T-helper 1 cell treated with Interleukin-12 subunit alpha and Interleukin-12 subunit beta and Interleukin-4 antibody, amounts not matched to agents 30 μg/mL and 1 μg/mL, for 36 hours (primary cell): ENCODE measurements around the gene WNT4.
A peak's percentile ranks its signal among the peaks of the same experiment; 100 is the strongest.

ENCODE experiments used
- H3K27ac Mint-ChIP-seq: one replicate; pipeline ENCODE4 v1.8.0; 2021; ENCODE audit warnings: mild to moderate bottlenecking, mixed read lengths
- H3K27me3 Mint-ChIP-seq: one replicate; pipeline ENCODE4 v1.8.0; 2021; ENCODE audit warnings: low read depth, mixed read lengths
- H3K36me3 Mint-ChIP-seq: one replicate; pipeline ENCODE4 v1.8.0; 2021; ENCODE audit warnings: low read depth, mixed read lengths
- H3K4me1 Mint-ChIP-seq: one replicate; pipeline ENCODE4 v1.8.0; 2021; ENCODE audit warnings: low read depth, mixed read lengths
- H3K4me3 Mint-ChIP-seq: one replicate; pipeline ENCODE4 v1.8.0; 2021; ENCODE audit warnings: mild to moderate bottlenecking, moderate library complexity, mixed read lengths
- H3K9me3 Mint-ChIP-seq: one replicate; pipeline ENCODE4 v1.8.0; 2021; ENCODE audit warnings: mixed read lengths

The WNT4 gene

GRCh38 chr1:22114083-22115012, 28.5 kb downstream of the WNT4 start:
- Mint-ChIP-seq H3K4me3 (no peak overlapping the region), H3K27me3 (no peaks in the 10 kb centered on the region), H3K27ac (no peak overlapping the region), H3K4me1 (peaks cover 18% of the 10 kb centered on the region), H3K9me3 (no peaks in the 10 kb centered on the region), H3K36me3 (peaks cover 17% of the 10 kb centered on the region)

DNA sequence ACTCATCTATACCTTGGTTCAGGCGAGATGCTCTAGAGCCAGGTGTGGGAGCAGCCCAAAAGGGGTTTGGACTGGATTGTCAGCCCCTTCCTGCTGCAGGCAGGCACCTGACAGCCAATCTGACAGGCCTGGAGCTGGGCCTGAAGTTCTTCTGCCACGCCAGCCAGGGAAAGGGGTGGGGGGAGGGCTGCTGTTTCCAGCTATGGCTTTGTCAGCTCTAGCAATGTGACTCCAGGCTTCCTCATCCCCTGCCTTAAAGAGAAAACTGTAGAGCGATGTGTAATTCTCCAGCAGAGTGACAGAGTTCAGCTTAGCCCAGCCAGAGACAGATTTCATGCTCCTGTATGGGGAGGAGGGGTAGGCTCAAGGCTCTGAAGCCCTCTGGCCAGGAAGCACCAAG, 30.3 kb downstream of the WNT4 start:
- H3K36me3 Mint-ChIP-seq: peaks cover 27% of the 10 kb centered on the region
- no peaks in the 10 kb centered on the region for H3K27me3 Mint-ChIP-seq
- no peak overlapping the region for H3K4me3 Mint-ChIP-seq
- H3K4me1 Mint-ChIP-seq: peaks cover 19% of the 10 kb centered on the region
- no peaks in the 10 kb centered on the region for H3K9me3 Mint-ChIP-seq
- no peak overlapping the region for H3K27ac Mint-ChIP-seq

GRCh38 chr1:22111620-22112019, 31.3 kb downstream of the WNT4 start:
- Mint-ChIP-seq H3K27me3 (no peaks in the 10 kb centered on the region), H3K36me3 (peaks cover 25% of the 10 kb centered on the region), H3K4me3 (no peak overlapping the region), H3K9me3 (no peaks in the 10 kb centered on the region), H3K4me1 (peaks cover 19% of the 10 kb centered on the region), H3K27ac (no peak overlapping the region)

- Mint-ChIP-seq H3K4me1 (peaks cover 19% of the 10 kb centered on the region), H3K36me3 (peaks cover 25% of the 10 kb centered on the region), H3K4me3 (no peak overlapping the region), H3K27me3 (no peaks in the 10 kb centered on the region), H3K27ac (no peak overlapping the region), H3K9me3 (no peaks in the 10 kb centered on the region)
Measured at GRCh38 chr1:22111115-22111514, 31.8 kb downstream of the WNT4 start.

DNA sequence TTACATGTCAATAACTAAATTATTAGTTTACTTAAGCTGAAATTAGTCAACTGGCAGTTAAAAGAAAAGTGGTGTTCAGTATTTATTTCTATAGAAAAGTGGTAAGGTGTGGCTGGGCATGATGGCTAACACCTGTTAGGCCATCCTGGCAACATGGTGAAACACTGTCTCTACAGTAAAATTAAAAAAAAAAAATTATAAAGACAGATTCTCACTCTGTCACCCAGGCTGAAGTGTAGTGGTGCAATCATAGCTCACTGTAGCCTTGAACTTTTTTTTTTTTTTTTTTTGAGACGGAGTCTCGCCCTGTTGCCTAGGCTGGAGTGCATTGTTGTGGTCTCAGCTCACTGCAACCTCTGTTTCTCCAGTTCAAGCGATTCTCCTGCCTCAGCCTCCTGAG, 32.9 kb downstream of the WNT4 start:
- Mint-ChIP-seq H3K4me3 (no peak overlapping the region), H3K36me3 (peaks cover 27% of the 10 kb centered on the region), H3K27ac (no peak overlapping the region), H3K9me3 (no peaks in the 10 kb centered on the region), H3K4me1 (peaks cover 23% of the 10 kb centered on the region), H3K27me3 (no peaks in the 10 kb centered on the region)

DNA sequence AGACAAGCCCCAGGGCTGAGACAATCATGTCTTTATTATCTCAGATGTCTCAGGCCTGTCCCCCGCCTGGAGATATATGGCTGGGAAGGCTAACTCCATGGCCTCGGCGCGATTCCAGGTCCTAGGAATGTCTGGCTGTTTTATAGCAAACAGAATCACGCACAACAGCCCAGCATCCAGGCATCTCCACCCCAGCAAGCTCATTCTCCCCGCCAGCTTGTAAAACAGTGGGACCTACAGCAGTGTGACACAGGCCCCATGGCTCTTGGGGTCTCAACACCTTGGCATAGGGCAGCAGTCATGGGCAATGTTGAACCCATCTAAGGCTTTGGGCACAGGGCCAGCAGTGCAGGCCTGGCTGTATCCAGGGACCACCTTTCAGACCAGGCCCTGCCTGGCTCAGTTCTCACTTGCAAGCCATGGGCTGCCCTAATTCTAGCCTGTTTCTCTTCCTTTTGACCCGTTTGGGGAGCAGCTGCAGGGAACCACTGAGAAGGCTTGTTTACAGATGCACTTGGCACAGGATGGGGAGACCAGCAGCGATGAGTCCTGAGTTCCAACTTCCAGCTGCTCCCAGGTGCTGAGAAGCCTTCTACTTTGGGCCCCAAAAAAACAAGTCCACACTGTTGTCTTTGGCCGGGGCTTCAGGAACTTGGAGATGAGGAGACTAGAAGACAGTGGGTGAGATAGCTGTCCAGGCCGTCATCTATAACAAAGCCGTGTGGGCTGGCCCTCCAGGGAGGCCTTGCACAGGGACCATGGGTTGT, 34.4 kb downstream of the WNT4 start:
- H3K4me1 Mint-ChIP-seq: peaks cover 37% of the 10 kb centered on the region
- peaks cover 35% of the 10 kb centered on the region for H3K36me3 Mint-ChIP-seq
- no peaks in the 10 kb centered on the region for H3K27me3 Mint-ChIP-seq
- H3K27ac Mint-ChIP-seq: no peak overlapping the region
- no peak overlapping the region for H3K4me3 Mint-ChIP-seq
- H3K9me3 Mint-ChIP-seq: no peaks in the 10 kb centered on the region

GRCh38 chr1:22107126-22107525, 35.8 kb downstream of the WNT4 start:
- Mint-ChIP-seq H3K9me3 (no peaks in the 10 kb centered on the region), H3K27me3 (no peaks in the 10 kb centered on the region), H3K4me3 (no peak overlapping the region), H3K27ac (no peak overlapping the region), H3K36me3 (peaks cover 35% of the 10 kb centered on the region), H3K4me1 (peaks cover 39% of the 10 kb centered on the region)

DNA sequence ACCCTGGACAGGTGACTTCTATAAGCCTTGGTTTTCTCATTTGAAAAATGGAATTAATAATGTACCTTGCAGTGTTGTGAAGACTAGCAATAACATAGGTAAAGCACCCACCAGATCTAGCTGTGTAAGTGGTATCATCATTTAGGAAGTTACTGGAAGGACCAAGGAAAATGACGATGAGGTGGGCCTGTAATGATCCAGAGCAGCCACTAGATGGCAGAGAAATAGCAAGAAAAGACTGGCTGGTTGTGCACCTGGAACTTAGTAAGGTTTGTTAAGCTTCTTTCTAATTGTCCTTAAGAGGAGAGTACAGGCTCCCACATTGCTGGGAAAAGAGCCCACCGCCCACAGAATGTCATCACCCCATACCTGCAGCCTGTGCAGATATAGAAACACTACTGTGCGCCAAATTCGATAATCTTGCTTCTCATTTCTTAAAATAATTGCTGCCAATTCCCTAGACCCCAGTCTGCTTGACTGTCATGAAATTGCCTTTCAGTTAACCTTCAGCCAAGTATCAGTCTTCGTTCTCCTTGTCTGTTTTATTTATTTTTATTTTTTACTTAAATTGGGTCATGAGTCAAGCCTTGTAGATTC, 37.2 kb downstream of the WNT4 start:
- no peaks in the 10 kb centered on the region for H3K9me3 Mint-ChIP-seq
- H3K4me1 Mint-ChIP-seq: peaks cover 40% of the 10 kb centered on the region
- no peak overlapping the region for H3K4me3 Mint-ChIP-seq
- H3K27me3 Mint-ChIP-seq: no peaks in the 10 kb centered on the region
- peaks cover 35% of the 10 kb centered on the region for H3K36me3 Mint-ChIP-seq
- peak overlapping the region; percentile 83 for H3K27ac Mint-ChIP-seq

GRCh38 chr1:22104865-22105437, 37.9 kb downstream of the WNT4 start:
- Mint-ChIP-seq H3K36me3 (peaks cover 36% of the 10 kb centered on the region), H3K27me3 (no peaks in the 10 kb centered on the region), H3K4me1 (peaks cover 42% of the 10 kb centered on the region), H3K27ac (peak overlapping the region; percentile 83), H3K9me3 (no peaks in the 10 kb centered on the region), H3K4me3 (peak overlapping the region; percentile 16)

- Mint-ChIP-seq H3K4me3 (peak overlapping the region; percentile 66), H3K36me3 (peaks cover 40% of the 10 kb centered on the region), H3K4me1 (peaks cover 44% of the 10 kb centered on the region), H3K9me3 (no peaks in the 10 kb centered on the region), H3K27me3 (no peaks in the 10 kb centered on the region), H3K27ac (peak overlapping the region; percentile 83)
Measured at GRCh38 chr1:22104094-22104493, 38.8 kb downstream of the WNT4 start.

- H3K27me3 Mint-ChIP-seq: no peaks in the 10 kb centered on the region
- H3K9me3 Mint-ChIP-seq: no peaks in the 10 kb centered on the region
- H3K4me1 Mint-ChIP-seq: peaks cover 46% of the 10 kb centered on the region
- peaks cover 39% of the 10 kb centered on the region for H3K36me3 Mint-ChIP-seq
- peak overlapping the region; percentile 38 for H3K27ac Mint-ChIP-seq
- no peak overlapping the region for H3K4me3 Mint-ChIP-seq
Measured at GRCh38 chr1:22102746-22103145, 40.2 kb downstream of the WNT4 start.

DNA sequence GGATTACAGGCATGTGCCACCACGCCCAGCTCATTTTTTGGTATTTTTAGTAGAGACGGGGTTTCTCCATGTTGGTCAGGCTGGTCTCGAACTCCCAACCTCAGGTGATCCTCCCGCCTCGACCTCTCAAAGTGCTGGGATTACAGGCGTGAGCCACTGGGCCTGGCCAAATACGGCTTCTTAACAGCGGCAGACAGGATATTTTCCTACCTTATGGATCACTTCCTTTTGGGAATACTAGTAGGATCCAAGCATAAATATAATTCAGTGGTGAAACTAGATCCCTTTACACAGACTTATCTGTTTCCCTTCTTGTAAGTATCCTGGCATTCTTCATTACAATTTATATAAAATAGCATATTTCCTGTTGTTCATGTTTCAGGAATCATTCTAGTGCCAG, 40.9 kb downstream of the WNT4 start:
- Mint-ChIP-seq H3K9me3 (no peaks in the 10 kb centered on the region), H3K36me3 (peaks cover 43% of the 10 kb centered on the region), H3K4me1 (peaks cover 50% of the 10 kb centered on the region), H3K4me3 (no peak overlapping the region), H3K27ac (no peak overlapping the region), H3K27me3 (no peaks in the 10 kb centered on the region)

DNA sequence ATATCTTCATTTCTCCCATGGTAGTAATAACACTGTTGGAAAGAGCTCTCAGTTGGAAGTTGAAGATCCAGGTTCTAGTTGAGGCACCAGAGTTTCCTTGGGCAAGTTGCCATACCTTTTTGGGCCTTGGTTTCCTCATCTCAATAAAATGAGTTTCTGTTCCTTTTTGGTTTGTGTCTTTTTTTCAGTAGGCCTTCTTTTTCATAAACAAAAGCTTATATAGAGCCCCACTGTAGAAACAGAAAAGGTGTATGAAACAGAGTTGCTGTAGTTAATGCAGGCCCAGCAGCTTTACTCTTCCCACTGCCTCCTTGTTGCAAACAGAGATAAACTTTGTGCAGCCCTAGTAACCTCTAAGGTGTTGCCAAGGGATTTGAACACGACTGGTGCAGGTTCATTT, 41.7 kb downstream of the WNT4 start:
- H3K4me3 Mint-ChIP-seq: no peak overlapping the region
- no peaks in the 10 kb centered on the region for H3K9me3 Mint-ChIP-seq
- H3K27ac Mint-ChIP-seq: no peak overlapping the region
- no peaks in the 10 kb centered on the region for H3K27me3 Mint-ChIP-seq
- peaks cover 46% of the 10 kb centered on the region for H3K36me3 Mint-ChIP-seq
- H3K4me1 Mint-ChIP-seq: peaks cover 52% of the 10 kb centered on the region

DNA sequence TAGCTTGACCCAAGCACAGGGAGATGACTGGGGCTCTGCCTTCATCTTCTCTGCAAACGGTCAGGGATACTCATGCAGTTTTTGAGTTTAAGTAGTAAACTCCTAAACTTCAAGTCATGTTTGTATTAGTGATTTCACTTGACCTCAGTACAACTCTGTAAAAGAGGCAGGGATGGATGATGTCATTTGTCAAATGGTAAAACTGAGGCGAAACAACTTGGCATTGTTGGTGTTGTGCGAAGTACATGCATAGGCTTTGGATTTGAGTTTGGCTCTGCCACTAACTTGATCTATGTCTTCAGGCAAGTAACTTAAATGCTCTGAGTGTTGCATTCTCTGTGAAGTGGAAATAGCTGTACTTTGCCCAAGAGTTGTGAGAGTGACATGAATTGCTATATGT, 42.7 kb downstream of the WNT4 start:
- peaks cover 43% of the 10 kb centered on the region for H3K36me3 Mint-ChIP-seq
- H3K4me1 Mint-ChIP-seq: peaks cover 45% of the 10 kb centered on the region
- no peak overlapping the region for H3K4me3 Mint-ChIP-seq
- no peaks in the 10 kb centered on the region for H3K27me3 Mint-ChIP-seq
- no peaks in the 10 kb centered on the region for H3K9me3 Mint-ChIP-seq
- H3K27ac Mint-ChIP-seq: peak overlapping the region; percentile 3
